GM12864 (cell line): Measurements from ENCODE around the gene SDHAF1.

Source experiments
- DNase-seq: peaks from one replicate; pipeline ENCODE4 v3.0.0-alpha.2; 2011; ENCODE audit warnings: low read depth
- H3K4me3 ChIP-seq: 2 replicates; pipeline ENCODE4 v1.5.1; 2011; ENCODE audit warnings: mild to moderate bottlenecking, low read depth, low read length, control low read depth
- CTCF ChIP-seq: IDR thresholded peaks from 2 replicates; pipeline ENCODE4 v1.5.1; 2011; ENCODE audit warnings: low read depth, mild to moderate bottlenecking, moderate library complexity, low read length, control low read depth, inconsistent platforms; ENCODE audit errors: missing control alignments

Gene SDHAF1

DNA sequence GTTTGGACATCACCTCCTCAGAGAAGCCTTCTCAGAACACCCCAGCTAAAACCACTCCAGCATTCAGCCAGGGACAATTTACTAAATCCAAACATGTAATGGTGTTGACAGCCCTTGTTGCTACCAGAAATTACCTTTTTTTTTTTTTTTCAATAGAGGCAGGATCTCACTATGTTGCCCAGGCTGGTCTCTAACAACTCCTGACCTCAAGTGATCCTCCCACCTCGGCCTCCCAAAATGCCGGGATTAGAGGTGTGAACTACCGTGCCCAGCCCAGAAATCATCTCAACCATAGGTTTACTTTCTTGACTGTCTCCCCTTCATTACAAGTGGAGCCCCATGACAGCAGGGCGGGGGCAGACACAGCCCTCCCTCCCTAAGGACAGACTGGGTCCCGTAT is 28.4 kb downstream of the SDHAF1 start:
- no peak overlapping the region for H3K4me3 ChIP-seq
- DNase-seq, result no peak
- TF ChIP-seq CTCF, result no peak

DNA sequence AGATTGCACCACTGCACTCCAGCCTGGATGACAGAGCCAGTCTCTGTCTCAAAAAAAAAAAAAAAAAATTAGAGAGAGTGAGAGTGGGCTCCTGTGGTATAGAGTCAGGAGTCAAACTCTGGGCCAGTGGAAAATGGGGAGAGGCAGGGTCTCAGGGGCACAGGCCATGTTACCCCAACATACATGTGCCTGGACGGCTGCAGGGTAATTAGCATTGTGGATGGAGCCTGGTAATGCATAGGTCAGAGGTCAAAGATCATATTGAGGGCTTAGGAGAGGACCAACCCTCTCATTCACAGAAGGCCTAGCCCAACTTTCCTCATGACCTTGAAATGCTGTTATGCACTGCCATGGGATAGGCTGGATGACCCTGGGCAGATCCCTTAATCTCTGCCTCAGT is 30.6 kb downstream of the SDHAF1 start:
- no peak for TF ChIP-seq CTCF
- H3K4me3 ChIP-seq, result no peak overlapping the region
- DNase-seq, result no peak

DNA sequence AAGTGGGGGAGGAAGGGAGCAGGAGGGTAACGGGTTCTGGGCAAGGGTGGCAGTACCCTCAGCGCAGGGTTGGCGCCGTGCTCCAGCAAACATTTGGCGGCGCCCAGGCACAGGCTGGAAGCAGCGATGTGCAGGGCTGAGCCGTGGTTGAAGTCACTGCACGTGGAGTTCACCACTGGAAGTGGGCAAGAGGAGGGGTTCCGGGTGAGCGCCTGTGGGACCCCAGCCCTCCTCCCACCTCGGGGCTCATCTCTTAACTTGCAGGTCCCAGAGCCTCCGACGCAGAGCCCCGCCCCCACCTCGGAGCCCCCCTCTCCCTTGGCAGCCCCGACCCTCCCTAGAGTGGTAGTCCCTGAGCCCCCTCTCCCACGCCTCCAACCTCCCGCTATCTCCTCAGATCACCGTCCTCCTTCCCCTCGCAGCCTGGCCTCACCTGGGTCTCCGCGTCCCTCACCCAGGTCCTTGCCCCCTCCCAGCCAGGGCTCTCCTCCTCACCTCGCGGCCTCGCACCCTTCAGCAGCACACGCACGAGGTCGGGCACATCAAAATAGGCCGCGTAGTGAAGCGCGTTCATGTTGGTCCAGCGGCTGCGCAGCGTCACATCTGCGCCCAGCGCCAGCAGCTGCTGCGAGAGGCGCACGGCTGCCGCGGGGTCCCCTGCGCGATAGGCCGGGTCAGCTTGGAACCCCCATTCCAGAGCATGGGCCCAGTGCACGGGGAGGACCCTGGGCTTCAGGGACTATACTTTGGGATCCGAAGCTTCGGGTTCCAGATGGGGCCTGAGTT is 31.3 kb downstream of the SDHAF1 start:
- H3K4me3 ChIP-seq, result no peak overlapping the region
- no peak for DNase-seq
- no peak for TF ChIP-seq CTCF

DNA sequence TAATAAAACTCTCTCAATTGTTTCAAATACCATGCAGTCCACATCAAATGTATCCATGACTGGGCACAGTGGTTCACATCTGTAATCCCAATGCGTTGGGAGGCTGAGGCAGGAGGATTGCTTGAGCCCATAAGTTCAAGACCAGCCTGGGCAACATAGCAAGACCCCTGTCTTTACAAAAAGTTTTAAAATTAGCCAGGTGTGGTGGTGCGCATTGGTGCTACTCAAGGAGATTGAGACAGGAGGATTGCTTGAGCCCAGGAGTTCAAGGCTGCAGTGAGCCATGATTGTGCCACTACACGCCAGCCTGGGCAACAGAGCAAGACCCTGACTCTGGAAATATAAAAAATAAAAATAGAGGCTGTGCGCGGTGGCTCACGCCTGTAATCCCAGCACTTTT is 32.7 kb downstream of the SDHAF1 start:
- H3K4me3 ChIP-seq, result no peak overlapping the region
- no peak for DNase-seq
- no peak for TF ChIP-seq CTCF

- no peak for TF ChIP-seq CTCF
- DNase-seq, result no peak
- no peak overlapping the region for H3K4me3 ChIP-seq
Measured at GRCh38 chr19:36028313-36029041, 33.5 kb downstream of the SDHAF1 start.

- H3K4me3 ChIP-seq, result no peak overlapping the region
- no peak for TF ChIP-seq CTCF
- no peak for DNase-seq
Measured at GRCh38 chr19:36030264-36031148, 35.5 kb downstream of the SDHAF1 start.
